ENCODE data around the gene CARD11.

The CARD11 gene

DNA sequence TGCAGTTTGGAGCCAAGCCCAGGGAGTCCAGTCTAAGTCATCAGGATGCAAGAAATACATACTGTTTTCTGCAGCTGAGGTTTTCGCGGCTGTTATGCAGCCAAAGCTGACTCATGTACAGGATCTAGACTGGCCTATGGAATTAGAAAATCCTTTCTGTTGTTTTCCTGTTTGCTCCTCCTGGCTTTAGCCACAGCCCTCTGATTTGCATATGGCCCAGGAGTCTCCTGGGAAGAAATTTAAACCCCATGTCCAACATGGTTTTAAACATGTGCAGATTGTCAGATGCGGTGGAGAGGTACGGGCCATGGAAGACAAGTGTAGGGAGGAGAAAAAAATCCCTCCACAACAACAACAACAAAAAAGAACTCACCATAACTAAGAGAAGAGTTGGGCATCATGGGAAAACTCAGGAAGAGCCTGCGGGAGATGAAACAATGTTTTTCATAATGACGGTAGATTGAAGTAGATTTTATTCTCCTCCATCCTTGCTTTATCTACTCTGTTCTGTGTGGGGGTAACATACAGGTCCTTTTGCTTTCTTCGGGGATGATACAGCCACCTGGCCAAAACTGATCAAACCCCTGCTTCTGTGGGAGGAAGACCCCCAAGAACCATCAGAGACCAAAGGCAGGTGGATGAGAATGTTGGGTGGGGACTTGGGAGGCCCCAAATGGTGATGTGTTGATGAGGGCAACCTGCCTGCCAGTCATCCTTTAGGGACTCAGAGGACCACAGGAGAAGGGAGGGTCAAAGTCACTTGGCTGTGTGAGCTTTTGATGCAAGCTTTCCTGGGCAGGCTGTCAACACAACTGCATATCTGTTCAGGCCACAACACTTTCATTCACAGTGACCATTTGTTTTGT, 169.7 kb downstream of the CARD11 start:
- no peak for DNase-seq (ENCODE audit: low read depth in 2 of 2)

DNA sequence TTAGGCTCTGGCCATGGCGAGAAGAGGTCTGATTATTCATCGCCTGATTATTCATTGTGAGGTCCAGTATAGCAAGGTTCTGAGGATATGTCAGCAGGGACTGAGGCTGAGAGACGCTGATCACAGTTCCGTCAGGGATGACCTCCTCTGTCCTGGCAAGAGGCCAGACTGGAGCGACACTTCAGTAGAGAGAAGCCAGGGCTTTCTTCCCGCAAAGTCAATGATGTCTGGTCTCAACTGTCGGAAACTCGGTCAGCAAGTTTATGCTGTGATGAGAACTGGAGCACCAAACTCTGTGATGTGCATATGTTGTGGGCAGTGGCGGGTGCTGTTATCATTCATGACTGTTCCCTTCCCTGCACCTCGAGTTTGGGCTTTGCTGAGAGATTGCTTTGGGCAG, 170.5 kb downstream of the CARD11 start:
- DNase-seq (ENCODE audit: low read depth in 2 of 2) = no peak

DNA sequence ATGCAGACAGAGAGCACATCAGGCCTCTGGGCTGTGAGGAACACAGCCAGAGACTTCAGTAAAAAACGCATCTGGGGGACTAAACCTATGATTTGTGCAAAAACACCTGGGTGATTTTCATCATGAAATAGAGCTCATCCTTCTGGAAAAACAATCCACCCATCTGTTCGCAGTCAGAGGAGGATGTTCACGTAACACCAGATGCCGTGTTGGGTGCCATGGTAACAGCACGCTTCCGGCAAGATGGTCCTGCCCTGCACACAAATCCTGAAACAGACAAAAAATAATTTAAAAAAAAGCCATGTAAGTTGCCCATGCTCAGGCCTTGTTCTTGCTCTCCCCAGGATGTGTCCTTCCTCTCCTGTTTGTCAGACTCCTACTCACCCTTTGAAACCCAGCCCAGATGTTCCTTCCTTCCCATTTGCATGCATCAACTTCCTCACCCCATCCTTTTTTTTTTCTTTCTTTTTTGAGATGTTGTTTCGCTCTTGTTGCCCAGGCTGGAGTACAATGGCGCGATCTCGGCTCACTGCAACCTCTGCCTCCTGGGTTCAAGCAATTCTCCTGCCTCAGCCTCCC, 171.3 kb downstream of the CARD11 start:
- no peak for DNase-seq (ENCODE audit: low read depth in 2 of 2)

DNA sequence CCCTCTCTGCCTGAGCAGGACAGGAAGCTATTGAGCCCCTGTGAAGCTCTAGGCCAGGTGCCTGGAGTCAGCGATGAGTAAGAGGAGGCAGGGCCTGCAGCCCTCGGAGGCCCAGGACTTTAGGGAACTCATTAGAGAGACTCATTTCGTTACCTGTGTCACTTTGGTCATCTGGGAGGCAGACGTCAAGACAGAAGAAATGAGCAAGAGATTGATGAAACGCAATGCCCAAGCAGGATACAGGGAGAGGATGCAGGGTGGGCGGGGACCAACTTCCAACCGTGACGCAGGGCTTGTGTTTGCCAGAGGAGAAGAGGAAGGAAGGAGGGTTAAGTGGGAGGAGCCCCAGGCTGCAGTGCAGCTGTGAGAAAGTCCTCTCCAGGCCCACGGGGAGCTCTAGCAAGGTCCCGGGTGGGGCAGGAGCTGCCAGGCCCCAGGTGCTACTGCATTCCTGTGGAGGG, 173.2 kb downstream of the CARD11 start:
- DNase-seq (ENCODE audit: low read depth in 2 of 2) = peak; percentile 38 to 46

DNA sequence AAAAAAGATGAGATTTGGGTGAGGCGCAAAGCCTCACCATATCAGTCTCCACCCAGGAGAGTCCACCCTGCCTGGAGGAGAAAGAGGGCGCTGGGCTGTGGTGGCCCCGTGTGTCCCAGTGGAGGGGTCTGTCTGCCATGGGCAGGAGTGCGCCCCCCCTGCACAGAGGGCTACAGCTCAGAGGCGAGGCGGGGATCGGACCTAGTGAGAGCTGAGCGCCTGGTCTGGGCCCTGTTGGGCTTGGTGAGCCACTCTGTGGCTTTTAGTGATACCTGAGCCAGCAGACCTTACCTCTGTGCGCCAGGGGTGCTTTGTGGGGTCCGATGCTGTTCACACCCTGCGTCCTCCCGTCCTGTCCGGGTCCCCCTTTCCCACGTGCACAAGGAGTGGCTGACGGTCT, 173.7 kb downstream of the CARD11 start:
- DNase-seq (ENCODE audit: low read depth in 2 of 2) = no peak

DNA sequence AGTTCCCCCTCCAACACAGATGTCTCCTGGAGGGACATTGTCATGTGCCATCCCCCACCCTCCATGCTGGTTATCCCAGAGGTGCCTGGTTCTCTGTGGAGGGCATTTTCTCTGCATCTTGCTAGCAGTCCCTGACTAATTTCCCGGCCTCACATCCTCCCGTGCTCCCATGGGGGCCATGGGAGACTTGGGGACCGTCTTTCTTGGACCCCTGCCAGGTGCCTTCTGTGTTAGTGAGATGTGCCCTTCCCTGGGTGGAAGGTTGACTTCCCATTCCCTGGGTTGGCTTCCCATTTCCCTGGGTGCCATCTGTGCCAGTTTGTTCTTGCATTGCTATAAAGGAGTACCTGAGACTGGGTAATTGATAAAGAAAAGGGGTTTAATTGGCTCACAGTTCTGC, 177.1 kb downstream of the CARD11 start:
- no peak for DNase-seq (ENCODE audit: low read depth in 2 of 2)

DNA sequence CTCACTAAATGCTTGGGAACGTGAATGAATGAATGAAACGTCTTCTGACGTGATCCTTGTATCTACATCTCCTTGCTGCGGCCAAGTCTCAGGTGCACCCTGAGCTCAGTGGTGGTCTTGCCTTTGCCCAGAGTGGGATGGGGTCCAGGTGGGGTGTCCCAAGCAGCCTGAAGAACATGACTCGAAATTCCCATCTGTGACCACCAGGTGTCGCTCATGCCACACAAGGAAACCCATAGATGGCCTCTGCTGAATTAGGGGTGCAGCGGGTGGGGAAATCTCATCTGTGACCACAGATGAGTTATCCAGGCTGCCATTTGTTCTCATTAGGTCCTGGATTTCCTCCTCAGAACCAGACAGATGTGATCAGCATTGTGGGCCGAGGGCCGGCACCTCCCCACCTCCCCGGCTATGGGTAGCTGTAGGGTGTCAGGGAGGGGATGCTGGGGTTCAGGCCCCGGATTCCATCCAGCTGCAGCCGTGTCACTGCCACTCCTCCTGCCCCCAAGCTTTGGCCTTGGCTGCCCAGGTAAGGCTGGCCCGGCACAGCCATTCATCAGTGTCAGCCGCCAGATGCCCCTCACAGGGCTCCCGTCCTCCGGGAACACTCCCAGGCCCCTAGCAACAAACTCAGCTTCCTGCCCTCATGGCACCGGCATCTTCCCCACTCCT, 178.5 kb downstream of the CARD11 start:
- DNase-seq (ENCODE audit: low read depth in 2 of 2) = peak; percentile 61 to 74

DNA sequence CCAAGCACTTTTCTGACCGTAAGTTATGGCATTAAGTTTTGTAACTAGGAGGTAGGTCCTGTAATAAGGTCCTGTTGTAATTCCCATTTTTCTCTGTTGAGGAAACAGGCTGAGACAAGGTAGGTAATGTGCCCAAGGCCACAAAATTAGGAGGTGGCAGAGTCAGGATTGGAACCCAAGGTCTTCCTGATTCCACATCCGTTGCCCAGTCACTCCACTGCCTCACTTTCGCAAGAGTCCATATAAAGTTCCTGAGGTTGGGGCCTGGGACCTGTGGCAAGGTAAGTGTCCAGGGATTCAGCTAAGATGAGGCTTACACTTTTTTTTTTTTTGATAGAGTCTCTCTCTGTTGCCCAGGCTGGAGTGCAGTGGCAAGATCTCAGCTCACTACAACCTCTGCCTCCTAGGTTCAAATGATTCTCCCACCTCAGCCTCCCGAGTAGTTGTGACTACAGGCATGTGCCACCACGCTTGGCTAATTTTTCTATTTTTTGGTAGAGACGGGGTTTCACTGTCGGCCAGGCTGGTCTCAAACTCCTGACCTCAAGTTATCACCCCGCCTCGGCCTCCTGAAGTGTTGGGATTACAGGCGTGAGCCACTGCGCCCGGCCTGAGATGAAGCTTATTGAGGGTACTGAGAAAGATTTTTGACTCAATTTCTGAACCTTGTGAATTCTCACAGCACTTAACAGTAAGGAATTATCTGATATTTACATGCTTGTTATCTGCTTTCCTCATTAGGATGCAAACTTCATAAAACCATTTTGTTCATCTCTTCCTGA, 179.3 kb downstream of the CARD11 start:
- no peak for DNase-seq (ENCODE audit: low read depth in 2 of 2)

DNA sequence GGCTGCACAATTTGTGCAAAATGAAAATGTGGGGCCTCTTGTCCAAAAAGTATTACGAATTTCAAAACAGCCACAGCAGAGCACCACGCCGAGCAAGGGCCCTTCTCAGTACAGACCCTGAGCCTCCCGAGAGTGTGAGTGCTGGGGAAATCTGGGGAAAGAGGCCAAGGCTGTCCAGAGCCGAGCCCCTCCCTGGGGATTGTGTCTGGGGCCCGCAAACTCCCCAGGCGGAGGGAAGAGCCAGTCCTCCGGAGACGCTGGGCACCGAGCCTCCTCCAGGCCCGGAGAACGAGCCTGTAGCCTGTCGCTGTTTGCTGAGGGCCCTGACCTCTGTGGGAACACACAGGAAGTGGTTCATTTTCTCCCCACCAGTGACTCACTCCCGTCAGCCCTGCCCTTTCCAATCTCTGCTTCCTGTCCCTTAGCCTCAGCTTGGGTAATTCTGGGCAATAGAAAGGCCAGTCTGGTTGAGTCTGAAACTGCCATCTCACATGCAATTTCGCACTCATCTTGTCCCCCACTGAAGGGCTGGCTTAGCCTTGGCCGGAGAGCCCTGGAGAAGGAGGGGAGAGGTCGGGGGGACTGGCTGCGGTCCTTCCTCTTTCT, 180.1 kb downstream of the CARD11 start:
- DNase-seq (ENCODE audit: low read depth in 2 of 2) = peak; percentile 60 to 68

DNA sequence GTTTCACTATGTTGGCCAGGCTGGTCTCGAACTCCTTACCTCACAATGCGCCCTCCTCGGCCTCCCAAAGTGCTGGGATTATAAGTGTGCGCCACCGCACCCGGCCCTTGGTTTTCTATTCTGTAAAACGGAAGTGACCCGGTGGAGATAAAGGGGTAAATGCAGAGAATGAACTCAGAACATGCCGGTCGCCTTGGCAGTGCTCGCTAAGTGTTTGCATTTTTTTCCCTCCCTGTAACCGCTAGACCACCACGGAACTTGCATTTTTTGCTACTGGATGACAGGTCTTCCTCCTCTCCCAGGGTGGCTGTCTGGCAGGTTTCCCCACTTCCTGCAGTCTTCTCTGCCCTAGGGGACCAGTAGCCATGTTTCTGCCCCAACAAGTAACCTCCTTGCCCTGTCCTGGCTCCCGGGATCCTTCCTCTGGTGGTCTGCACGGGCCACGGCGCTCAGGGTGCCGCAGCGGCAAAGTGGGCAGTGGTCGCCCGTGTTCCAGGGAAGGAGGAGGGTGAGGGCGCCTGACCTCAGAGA, 180.8 kb downstream of the CARD11 start:
- no peak for DNase-seq (ENCODE audit: low read depth in 2 of 2)

DNA sequence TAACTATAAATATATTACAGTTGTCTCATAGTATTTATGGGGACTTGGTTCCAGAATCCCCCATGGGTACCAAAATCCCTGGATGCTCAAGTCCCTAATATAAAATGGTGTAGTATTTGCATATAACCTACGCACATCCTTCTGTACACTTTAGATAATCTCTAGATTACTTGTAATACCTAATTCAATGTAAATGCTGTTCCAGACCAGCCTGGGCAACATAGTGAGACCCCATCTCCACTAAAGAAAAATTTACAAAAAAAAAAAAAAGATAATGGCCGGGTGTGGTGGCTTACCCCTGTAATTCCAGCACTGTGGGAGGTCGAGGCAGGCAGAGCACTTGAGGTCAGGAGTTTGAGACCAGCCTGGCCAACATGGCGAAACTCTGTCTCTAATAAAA, 182.2 kb downstream of the CARD11 start:
- no peak for DNase-seq (ENCODE audit: low read depth in 2 of 2)

DNA sequence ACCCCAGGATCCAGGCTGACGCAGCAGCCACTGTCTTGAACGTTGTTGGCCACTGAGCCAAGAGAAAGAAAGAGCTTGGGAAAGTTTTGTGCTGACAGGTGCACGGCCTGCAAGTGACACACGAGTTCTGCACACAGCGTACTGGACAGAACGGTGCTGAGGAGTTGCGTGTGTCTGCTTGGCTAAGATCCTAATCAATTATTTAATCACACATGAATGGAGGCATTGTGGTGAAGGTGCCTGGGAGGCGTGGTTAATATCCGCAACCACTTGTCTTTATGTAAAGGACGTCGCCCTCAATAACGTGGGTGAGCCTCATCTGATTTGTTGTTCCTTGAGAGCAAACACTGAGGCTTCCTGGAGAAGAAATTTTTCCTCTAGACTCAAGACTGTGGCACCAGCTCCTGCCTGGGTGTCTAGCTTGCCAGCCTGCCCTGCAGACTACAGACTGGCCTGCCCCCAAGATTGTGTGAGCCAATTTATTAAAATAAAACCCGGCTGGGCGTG, 183.0 kb downstream of the CARD11 start:
- no peak for DNase-seq (ENCODE audit: low read depth in 2 of 2)

DNA sequence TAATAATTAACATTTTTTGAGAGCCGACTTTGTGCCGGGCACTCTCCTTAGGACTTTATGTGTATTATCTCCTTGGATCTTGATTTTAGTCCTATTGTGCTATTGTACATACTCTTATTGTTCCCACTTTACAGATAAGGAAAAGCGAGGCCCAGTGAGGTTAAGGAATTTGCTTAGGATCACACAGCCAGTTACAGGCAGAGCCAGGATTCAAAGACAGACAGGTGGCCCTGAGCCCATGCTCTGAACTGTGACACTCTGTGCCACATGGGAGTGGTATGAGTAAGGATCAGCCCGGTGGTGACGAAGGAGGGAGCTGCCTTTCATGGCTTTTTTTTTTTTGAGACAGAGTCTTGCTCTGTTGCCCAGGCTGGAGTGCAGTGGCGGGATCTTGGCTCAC, 183.7 kb downstream of the CARD11 start:
- DNase-seq (ENCODE audit: low read depth in 2 of 2) = no peak

DNA sequence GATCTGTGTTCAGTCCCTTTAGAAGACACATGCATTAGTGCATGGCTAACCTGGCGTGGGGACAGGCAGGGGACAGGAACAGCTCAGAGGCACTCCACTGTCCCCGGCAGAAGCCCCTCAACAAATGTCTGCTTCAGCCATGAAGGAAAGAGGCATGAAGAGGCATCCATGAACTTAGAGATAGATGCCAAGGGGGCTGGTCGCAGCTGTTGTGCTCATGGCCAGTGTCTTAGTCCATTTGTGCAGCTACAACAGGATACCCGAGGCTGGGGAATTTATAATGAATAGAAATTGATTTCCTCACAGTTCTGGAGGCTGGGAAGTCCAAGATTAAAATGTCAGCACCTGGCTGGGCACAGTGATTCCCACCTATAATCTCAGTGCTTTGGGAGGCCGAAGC, 185.0 kb downstream of the CARD11 start:
- no peak for DNase-seq (ENCODE audit: low read depth in 2 of 2)

DNA sequence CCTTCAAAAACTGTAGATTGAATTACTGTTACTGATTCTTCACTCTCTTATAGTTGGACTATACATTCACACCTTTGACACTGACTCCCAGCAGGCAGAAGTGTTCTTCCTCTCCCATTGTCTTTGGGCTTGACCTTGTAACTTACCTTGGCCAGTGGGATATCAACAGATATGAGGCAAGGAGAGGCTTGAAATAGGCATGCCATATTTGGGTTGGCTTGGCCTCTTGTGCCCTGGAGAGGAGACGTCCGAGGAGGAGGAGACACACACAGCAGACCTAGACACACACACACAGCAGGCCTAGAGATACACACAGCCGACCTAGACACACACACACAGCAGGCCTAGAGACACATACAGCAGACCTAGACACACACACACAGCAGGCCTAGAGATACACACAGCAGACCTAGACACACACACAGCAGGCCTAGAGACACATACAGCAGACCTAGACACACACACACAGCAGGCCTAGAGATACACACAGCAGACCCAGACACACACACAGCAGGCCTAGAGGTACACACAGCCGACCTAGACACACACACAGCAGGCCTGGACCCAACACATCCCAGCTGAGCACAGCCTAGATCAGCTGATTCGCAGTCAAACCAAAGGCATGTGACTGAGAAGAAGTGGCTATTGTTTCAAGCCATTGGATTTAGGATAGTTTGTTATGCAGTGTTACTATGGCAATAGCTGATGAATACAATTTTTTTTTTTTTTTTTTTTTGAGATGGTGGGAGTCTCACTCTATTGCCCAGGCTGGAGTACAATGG, 187.1 kb downstream of the CARD11 start:
- DNase-seq (ENCODE audit: low read depth in 2 of 2) = no peak

All from stimulated activated CD4-positive, alpha-beta T cell treated with anti-CD3 and anti-CD28 coated beads, Interleukin-4, amount 100 ng/mL, for 48 hours (primary cell).